ENCODE measurements around the gene SCFD2. TPM values are rescaled to one million over a fixed set of nuclear protein-coding genes. Genes with fewer than 3 reads are reported as not detected.

Gene SCFD2
- total and polyA plus RNA-seq, 7 donors, result 5.8 to 13.3 (median 11.2) TPM

- Histone ChIP-seq H3K4me1 (no peaks in the 10 kb centered on the region), H3K36me3 (ENCODE audit: insufficient read depth in 1 of 2, low read depth in 1 of 2) (no peaks in the 10 kb centered on the region), H3K27me3 (ENCODE audit: insufficient read depth in 3 of 3, low read length in 2 of 3) (no peaks in the 10 kb centered on the region), H3K4me3 (no peak overlapping the region), H3K27ac (no peak overlapping the region), H3K9me3 (no peaks in the 10 kb centered on the region)
- ATAC-seq (peak; percentile 73 to 90 (median 76)), DNase-seq (no peak)
- WGBS, 3 donors, result 0 to 2% (median 0%) methylated on average over 1 of the region's 1 CpG
- intact Hi-C loops (cut with DNase I), result loop anchor here (2.0 to 10.0 kb wide), 8 partner anchors 66 to 749 kb away; no protein-coding TSS in a partner anchor
- TF ChIP-seq CTCF (IDR thresholded peaks at IDR 0.05), result peak; percentile 77
Observed at GRCh38 chr4:52983563-52984303, 382.1 kb downstream of the SCFD2 start.

GRCh38 chr4:52982946-52983340, 382.9 kb downstream of the SCFD2 start:
- no peak for TF ChIP-seq CTCF (IDR thresholded peaks at IDR 0.05)
- no peaks in the 10 kb centered on the region for H3K9me3 ChIP-seq
- H3K4me3 ChIP-seq, result no peak overlapping the region
- H3K27ac ChIP-seq, result no peak overlapping the region
- no peaks in the 10 kb centered on the region for H3K36me3 ChIP-seq (ENCODE audit: insufficient read depth in 1 of 2, low read depth in 1 of 2)
- ATAC-seq, result peak in 2 of 4 donors; percentile 17 to 30
- DNase-seq, result no peak
- 59 to 69% (median 69%) methylated on average over 3 of the region's 3 CpGs for whole genome bisulfite sequencing, 3 donors
- intact Hi-C loops (cut with DNase I), result loop anchor here (2.0 to 10.0 kb wide), 8 partner anchors 66 to 748 kb away; no protein-coding TSS in a partner anchor
- no peaks in the 10 kb centered on the region for H3K27me3 ChIP-seq (ENCODE audit: insufficient read depth in 3 of 3, low read length in 2 of 3)
- H3K4me1 ChIP-seq, result no peaks in the 10 kb centered on the region

- no peaks in the 10 kb centered on the region for H3K4me1 ChIP-seq
- TF ChIP-seq CTCF (IDR thresholded peaks at IDR 0.05), result peak; percentile 80
- no peaks in the 10 kb centered on the region for H3K36me3 ChIP-seq (ENCODE audit: insufficient read depth in 1 of 2, low read depth in 1 of 2)
- no peaks in the 10 kb centered on the region for H3K9me3 ChIP-seq
- WGBS, 3 donors, result 61 to 69% (median 66%) methylated on average over 2 of the region's 2 CpGs
- no peak overlapping the region for H3K27ac ChIP-seq
- intact Hi-C loops (cut with DNase I), result loop anchor here (2.0 to 10.0 kb wide), 8 partner anchors 65 to 748 kb away; no protein-coding TSS in a partner anchor
- H3K27me3 ChIP-seq (ENCODE audit: insufficient read depth in 3 of 3, low read length in 2 of 3), result no peaks in the 10 kb centered on the region
- DNase-seq (no peak), ATAC-seq (peak; percentile 79 to 96 (median 86))
- no peak overlapping the region for H3K4me3 ChIP-seq
Observed at GRCh38 chr4:52982255-52982945, 383.5 kb downstream of the SCFD2 start.

GRCh38 chr4:52979821-52980590, 385.9 kb downstream of the SCFD2 start:
- H3K9me3 ChIP-seq, result no peaks in the 10 kb centered on the region
- WGBS, 3 donors, result 93 to 96% (median 93%) methylated on average over 3 of the region's 3 CpGs
- no peaks in the 10 kb centered on the region for H3K36me3 ChIP-seq (ENCODE audit: insufficient read depth in 1 of 2, low read depth in 1 of 2)
- H3K27ac ChIP-seq, result no peak overlapping the region
- ATAC-seq (no peak), DNase-seq (no peak)
- H3K27me3 ChIP-seq (ENCODE audit: insufficient read depth in 3 of 3, low read length in 2 of 3), result no peaks in the 10 kb centered on the region
- TF ChIP-seq CTCF (IDR thresholded peaks at IDR 0.05), result no peak
- intact Hi-C loops (cut with DNase I), result loop anchor here (5.0 to 10.0 kb wide), 4 partner anchors 63 to 745 kb away; no protein-coding TSS in a partner anchor
- H3K4me1 ChIP-seq, result no peaks in the 10 kb centered on the region
- H3K4me3 ChIP-seq, result no peak overlapping the region
